ENCODE results near the gene CNGA3. TPM values are rescaled to one million over a fixed set of nuclear protein-coding genes. Genes with fewer than 3 reads are reported as not detected.
A peak's percentile ranks its signal among the peaks of the same experiment; 100 is the strongest.

CNGA3 gene
- total RNA-seq, 4 donors from 2014 or later = 0.09 TPM; not detected in 3

GRCh38 chr2:98445683-98446581 is 99.7 kb downstream of the CNGA3 start:
- in situ Hi-C loops (cut with MboI; ENCODE audit: low sequenced_read_pairs in 4 of 4) (no loop called here), intact Hi-C loops (cut with DNase I; ENCODE audit: low total_unique reads) (no loop called here)
- TF ChIP-seq POLR2A (IDR thresholded peaks at IDR 0.05) = no peak
- TF ChIP-seq CTCF (IDR thresholded peaks at IDR 0.05 in 4 of 5, conservative IDR thresholded peaks at IDR 0.05 in 1 of 5) = no peak
- Histone ChIP-seq H3K9me3 (no peaks in the 10 kb centered on the region), H3K27me3 (no peaks in the 10 kb centered on the region), H3K4me1 (peaks cover 16 to 17% of the 10 kb centered on the region in 2 donors), H3K4me3 (peak overlapping the region; percentile 67 to 93 (median 76)), H3K27ac (peak overlapping the region; percentile 48 to 73 (median 68)), H3K36me3 (no peaks in the 10 kb centered on the region)
- ATAC-seq = no peak
- no peak for DNase-seq

- Histone ChIP-seq H3K4me1 (peaks cover 17 to 22% of the 10 kb centered on the region in 2 donors), H3K36me3 (no peaks in the 10 kb centered on the region), H3K4me3 (no peak overlapping the region), H3K9me3 (no peaks in the 10 kb centered on the region), H3K27me3 (no peaks in the 10 kb centered on the region), H3K27ac (no peak overlapping the region)
- DNase-seq (no peak), ATAC-seq (no peak)
- TF ChIP-seq POLR2A (IDR thresholded peaks at IDR 0.05) (no peak), CTCF (IDR thresholded peaks at IDR 0.05 in 4 of 5, conservative IDR thresholded peaks at IDR 0.05 in 1 of 5) (no peak)
- intact Hi-C loops (cut with DNase I; ENCODE audit: low total_unique reads) = no loop called here
- in situ Hi-C loops (cut with MboI; ENCODE audit: low sequenced_read_pairs in 4 of 4) = no loop called here
Observed at GRCh38 chr2:98446850-98447249, 100.6 kb downstream of the CNGA3 start.

Other genes starting within 250 kb of the CNGA3 start
- 10 to 100 TPM in 3 of 4 donors, 1 to 10 TPM in 1; 9.8 to 19.6 (median 16.0) TPM for gene INPP4A, start 98.4 kb downstream of the CNGA3 start, total RNA-seq

Data from gastrocnemius medialis (tissue), 4 donors.